Measurements from ENCODE around the gene ESPNL. TPM values are rescaled to one million over a fixed set of nuclear protein-coding genes. Genes with fewer than 3 reads are reported as not detected.

Gene ESPNL
- total and polyA plus RNA-seq, 4 donors = 0.08 to 0.59 (median 0.35) TPM

GRCh38 chr2:238094438-238095022 is 5.6 kb upstream of the ESPNL start:
- H3K9me3 ChIP-seq (ENCODE audit: control insufficient read depth in 4 of 4, low read length in 3 of 4) = no peaks in the 10 kb centered on the region
- H3K36me3 ChIP-seq (ENCODE audit: control insufficient read depth in 4 of 4, insufficient read depth in 3 of 4, low read depth in 1 of 4, low read length in 3 of 4) = peaks cover 0 to 12% (median 3%) of the 10 kb centered on the region in 4 donors
- no peak overlapping the region for H3K9ac ChIP-seq (ENCODE audit: low read depth in 1 of 2, low read length in 2 of 2)
- no peak for DNase-seq (ENCODE audit: low spot score)
- H3K27me3 ChIP-seq (ENCODE audit: control insufficient read depth in 4 of 4, insufficient read depth in 4 of 4, low read length in 3 of 4) = no peaks in the 10 kb centered on the region
- H3K4me3 ChIP-seq (ENCODE audit: low read depth in 1 of 3, low read length in 3 of 3) = no peak overlapping the region
- H3K4me1 ChIP-seq (ENCODE audit: control insufficient read depth in 4 of 4, insufficient read depth in 4 of 4, low read length in 3 of 4) = peaks cover 2 to 7% (median 5%) of the 10 kb centered on the region in 4 donors
- TF ChIP-seq FOXA1 (IDR thresholded peaks at IDR 0.05) = no peak
- TF ChIP-seq RXRA (IDR thresholded peaks at IDR 0.05) = no peak
- no peak for TF ChIP-seq SP1 (IDR thresholded peaks at IDR 0.05)
- no peak for TF ChIP-seq MAX (IDR thresholded peaks at IDR 0.05)
- no peak for TF ChIP-seq REST (IDR thresholded peaks at IDR 0.05)
- no peak for TF ChIP-seq GABPA (IDR thresholded peaks at IDR 0.05 in 1 of 2, conservative IDR thresholded peaks at IDR 0.05 in 1 of 2)
- TF ChIP-seq HNF4A (conservative IDR thresholded peaks at IDR 0.05) = no peak
- TF ChIP-seq EGR1 (IDR thresholded peaks at IDR 0.05; ENCODE audit: low read depth in 2 of 2) = no peak
- TF ChIP-seq JUND (IDR thresholded peaks at IDR 0.05) = no peak
- TF ChIP-seq CTCF (IDR thresholded peaks at IDR 0.05; ENCODE audit: low read depth, low read length, missing input control) = no peak
- no peak for TF ChIP-seq YY1 (IDR thresholded peaks at IDR 0.05)
- TF ChIP-seq NR2F2 (IDR thresholded peaks at IDR 0.05) = no peak
- no peak for TF ChIP-seq ZBTB33 (IDR thresholded peaks at IDR 0.05)
- no peak for TF ChIP-seq RAD21 (IDR thresholded peaks at IDR 0.05)
- no peak for TF ChIP-seq HNF4G (IDR thresholded peaks at IDR 0.05)
- 96% methylated on average over 17 of the region's 17 CpGs for WGBS
- H3K27ac ChIP-seq (ENCODE audit: low read depth in 1 of 2, low read length in 2 of 2) = no peak overlapping the region

- 96% methylated on average over 7 of the region's 7 CpGs for WGBS
- no peaks in the 10 kb centered on the region for H3K27me3 ChIP-seq (ENCODE audit: control insufficient read depth in 4 of 4, insufficient read depth in 4 of 4, low read length in 3 of 4)
- no peak for DNase-seq (ENCODE audit: low spot score)
- H3K4me3 ChIP-seq (ENCODE audit: low read depth in 1 of 3, low read length in 3 of 3) = no peak overlapping the region
- H3K9me3 ChIP-seq (ENCODE audit: control insufficient read depth in 4 of 4, low read length in 3 of 4) = no peaks in the 10 kb centered on the region
- peaks cover 2 to 8% (median 5%) of the 10 kb centered on the region in 4 donors for H3K4me1 ChIP-seq (ENCODE audit: control insufficient read depth in 4 of 4, insufficient read depth in 4 of 4, low read length in 3 of 4)
- peaks cover 0 to 12% (median 3%) of the 10 kb centered on the region in 4 donors for H3K36me3 ChIP-seq (ENCODE audit: control insufficient read depth in 4 of 4, insufficient read depth in 3 of 4, low read depth in 1 of 4, low read length in 3 of 4)
- no peak overlapping the region for H3K27ac ChIP-seq (ENCODE audit: low read depth in 1 of 2, low read length in 2 of 2)
- TF ChIP-seq ATF3 (IDR thresholded peaks at IDR 0.05) (no peak), ZBTB33 (IDR thresholded peaks at IDR 0.05) (no peak), HNF4G (IDR thresholded peaks at IDR 0.05) (no peak), GABPA (IDR thresholded peaks at IDR 0.05 in 1 of 2, conservative IDR thresholded peaks at IDR 0.05 in 1 of 2) (no peak), SP1 (IDR thresholded peaks at IDR 0.05) (no peak), YY1 (IDR thresholded peaks at IDR 0.05) (no peak), RAD21 (IDR thresholded peaks at IDR 0.05) (no peak)
- H3K9ac ChIP-seq (ENCODE audit: low read depth in 1 of 2, low read length in 2 of 2) = no peak overlapping the region
These were observed 5.0 kb upstream of the ESPNL start for GRCh38 chr2:238095143-238095542.
